ENCODE measurements around the gene U2SURP.
"Not testable (repeated sequence)": the region's sequence is repeated elsewhere in the genome, so short reads cannot be mapped to it uniquely, and the experiment has no call there.

The U2SURP gene

DNA sequence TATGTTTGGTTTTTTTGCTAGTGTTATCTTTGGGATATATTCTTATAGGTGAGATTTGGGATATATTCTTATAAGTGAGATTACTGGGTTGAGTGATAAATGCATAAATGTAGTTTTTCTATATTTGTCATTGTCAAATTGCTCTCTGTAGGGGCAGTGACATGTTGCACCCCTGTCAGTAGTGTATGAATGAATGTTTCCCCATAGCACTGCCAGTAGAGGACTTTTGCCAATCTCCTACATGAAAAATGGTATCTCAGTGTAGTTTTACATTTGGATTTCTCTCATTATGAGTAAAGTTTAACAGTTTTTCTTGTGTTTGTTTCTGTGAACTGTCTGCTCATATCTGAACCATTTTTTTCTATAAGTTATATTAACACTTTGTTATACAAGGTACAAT, 13.6 kb downstream of the U2SURP start:
- DNase-seq (ENCODE audit: low spot score) = no peak

DNA sequence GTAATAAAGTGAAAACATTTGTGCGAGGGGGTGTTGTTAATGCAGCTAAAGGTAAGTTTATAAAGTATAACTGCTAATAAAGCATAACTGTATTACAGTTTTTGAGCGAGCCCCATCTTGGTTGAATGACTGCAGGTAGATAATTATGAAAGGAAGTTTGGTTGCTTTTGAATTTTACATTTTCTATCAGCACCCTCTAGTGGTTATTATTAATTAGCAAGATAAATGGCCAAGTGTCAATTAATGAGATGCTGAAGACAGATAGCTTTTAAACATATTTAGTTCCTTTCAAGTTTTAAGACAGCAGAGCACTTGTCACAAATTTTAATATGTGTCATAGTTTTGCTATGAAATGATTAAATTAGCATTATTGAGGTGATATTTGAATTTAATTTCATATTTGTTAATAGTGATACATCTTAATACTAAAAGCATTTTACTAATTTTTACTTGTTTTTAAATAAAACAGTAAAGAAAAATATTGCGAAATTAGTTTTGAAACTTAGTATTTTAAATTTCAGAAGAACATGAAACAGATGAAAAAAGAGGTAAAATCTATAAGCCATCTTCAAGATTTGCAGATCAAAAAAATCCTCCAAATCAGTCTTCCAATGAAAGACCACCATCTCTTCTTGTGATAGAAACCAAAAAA, 15.1 kb downstream of the U2SURP start:
- no peak for DNase-seq (ENCODE audit: low spot score)

DNA sequence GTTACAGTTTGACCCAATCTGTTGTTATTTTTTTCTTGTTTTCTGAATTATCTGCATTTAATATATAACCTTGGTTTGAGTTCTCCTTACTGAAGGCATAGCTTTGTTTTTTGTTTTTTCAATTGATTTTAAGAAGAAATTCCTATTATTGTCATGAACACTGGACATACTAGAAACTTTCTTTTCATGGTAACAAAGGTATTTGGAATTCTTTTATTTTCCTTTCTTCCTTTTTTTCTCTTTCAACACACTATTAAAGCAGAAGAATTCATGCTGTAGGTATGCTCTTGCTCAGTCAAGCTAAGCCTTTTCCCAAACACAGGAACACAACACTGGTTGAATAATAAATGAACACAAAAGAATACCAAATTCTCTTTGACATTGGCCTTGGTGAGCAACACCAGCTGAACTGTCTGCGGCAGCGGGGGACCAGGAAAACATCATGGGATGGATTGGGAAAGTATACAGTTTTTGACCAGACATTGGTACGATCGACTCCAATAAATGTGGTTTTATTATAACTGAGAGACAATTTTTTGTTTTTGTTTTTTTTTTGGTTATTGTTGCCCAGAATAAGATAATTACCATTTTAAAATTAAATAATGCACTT, 23.1 kb downstream of the U2SURP start:
- DNase-seq (ENCODE audit: low spot score) = no peak

DNA sequence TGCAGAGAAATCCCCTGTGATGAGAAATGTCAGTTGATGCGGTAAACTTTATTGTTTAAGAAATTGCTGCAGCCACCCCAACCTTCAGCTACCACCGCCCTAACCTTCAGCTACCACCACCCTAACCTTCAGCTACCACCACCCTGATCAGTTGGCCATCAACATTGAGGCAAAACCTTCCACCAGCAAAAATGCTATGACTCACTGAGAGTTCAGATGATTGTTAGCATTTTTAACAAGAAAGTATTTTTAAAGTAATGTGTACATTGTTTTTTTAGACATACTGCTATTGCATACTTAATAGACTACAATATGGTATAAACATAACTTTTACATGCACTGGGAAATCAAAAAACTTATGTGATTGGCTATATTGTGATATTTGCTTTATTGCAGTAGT, 30.0 kb downstream of the U2SURP start:
- no peak for DNase-seq (ENCODE audit: low spot score)

DNA sequence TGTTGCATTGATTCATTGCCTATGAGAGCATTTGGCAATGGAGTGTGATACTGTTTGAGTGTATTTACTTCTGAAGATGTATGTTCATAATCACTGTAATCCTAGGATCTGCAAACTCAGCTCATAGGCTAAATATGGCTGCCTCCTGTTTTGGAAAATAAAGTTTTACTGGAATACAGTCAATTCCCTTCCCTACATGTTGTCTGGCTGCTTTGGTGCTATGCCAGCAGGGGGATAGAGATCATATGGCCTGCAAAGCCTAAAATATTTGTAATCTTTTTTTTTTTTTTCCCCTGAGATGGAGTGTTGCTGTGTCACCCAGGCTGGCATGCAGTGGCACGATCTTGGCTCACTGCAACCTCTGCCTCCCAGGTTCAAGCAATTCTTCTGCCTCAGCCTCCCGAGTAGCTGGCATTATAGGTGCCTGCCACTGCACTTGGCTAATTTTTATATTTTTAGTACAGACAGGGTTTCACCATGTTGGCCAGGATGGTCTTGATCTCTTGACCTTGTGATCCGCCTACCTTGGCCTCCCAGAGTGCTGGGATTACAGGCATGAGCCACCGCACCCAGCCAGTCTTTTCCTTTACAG, 30.5 kb downstream of the U2SURP start:
- not testable (repeated sequence) for DNase-seq (ENCODE audit: low spot score)

DNA sequence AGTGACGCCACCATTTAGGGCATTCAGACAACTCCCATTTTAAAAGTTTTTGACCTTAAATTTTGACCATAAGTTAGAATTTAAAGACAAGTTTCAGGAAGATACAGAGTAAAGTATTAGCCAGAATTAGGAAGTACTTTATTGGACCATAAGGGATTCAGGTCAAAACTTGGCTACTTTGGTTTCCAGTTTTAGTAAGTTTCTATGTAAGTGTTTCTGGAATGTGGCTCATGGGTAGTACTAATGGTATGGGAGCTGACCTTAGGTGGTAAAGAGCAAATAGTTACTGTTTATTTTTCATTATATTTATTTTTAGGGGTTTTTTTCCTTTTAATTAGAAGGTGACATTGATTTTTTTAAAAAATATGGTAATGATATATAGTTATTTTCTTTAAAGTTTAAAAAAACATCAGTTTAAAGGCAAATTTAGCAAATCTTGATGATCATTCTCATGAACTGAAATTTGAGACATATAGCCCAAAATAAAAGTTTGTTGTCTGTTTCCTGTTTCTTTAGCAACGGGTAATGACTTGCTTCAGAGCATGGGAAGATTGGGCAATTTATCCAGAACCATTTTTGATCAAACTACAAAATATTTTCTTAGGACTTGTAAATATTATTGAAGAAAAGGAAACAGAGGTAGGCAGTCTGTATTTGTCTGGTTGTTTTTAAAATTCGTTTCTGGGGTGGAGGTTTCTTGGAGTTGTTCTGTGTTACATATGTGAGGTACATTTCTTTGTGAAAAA, 34.3 kb downstream of the U2SURP start:
- DNase-seq (ENCODE audit: low spot score) = no peak

DNA sequence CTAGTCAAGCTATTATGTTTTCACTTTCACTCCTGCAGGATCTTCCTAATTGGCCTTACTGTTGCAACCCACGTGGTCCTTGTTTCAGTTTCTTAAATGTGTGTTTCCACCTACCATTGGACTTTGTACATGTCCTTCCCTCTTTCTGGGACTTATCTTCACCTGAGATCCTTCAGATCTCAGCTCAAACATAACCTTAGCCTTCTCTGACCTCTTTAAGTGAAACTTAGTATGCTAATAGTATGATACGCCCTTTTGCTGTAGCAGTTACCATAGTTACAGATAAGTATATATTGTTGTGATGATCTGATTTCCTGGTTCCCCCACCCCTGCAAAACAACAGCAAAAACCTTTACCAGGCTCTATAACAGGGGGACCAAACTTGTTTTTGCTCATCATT, 35.2 kb downstream of the U2SURP start:
- DNase-seq (ENCODE audit: low spot score) = no peak

DNA sequence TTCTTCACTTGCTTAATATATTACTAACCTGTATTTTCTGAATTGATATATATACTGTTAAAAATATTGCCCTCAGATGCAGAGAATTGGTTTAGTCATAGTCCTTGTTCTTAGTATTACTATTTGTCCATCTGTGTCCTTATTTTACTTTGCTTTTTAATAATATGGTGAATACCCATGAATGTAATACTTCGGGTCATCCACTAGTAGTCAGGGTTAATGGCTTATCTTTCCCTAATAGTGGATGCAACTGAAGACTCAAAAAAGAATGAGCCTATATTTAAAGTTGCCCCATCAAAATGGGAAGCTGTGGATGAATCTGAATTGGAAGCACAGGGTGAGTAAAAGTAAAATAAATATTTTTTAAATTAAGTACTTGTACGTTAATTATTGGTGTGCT, 36.5 kb downstream of the U2SURP start:
- DNase-seq (ENCODE audit: low spot score) = no peak

DNA sequence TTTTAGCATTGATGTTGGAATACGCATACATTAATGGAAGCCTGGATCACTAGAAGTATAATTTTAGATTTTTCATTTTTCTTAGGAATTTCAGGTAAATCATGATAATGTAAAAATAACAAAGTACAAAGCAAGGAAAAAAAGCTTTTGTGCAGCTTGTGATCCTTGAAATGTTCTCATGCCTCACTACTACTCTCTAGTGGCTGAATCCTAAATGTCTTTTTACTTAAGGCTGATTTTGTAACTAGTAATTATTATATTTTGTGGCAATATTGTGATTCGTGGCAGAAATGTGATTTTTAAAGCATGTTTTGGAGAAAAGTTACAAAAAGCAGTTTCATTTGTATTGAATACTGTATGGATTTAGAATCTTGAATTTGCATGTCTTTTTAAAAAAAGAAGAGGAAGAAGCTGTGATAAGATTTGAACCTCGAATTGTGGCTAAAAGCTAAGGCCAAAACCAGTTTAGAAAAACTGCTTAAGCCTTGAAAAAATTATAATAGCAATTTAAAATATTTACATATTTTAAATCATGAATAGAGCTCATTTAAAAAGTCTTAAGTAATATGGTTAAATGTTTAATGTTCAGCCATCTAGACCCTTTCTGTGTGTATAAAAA, 39.0 kb downstream of the U2SURP start:
- no peak for DNase-seq (ENCODE audit: low spot score)

DNA sequence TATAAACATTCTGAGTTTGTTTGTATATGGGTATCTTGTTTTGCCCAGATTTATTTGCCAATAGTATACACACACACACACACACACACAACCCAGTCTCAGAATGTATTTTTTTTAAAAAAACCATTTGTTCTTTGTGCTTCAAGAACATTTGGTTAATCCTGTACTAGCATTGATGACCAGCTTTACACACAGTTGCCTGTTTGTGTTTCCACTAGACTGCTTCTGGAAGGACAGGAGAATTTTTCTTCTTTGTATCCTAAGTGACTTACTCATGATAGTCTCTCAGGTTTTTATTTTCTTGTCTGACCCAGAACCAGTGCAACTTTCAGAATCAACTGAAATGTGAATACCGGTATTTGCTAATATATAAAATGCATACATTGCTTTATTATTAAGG, 40.5 kb downstream of the U2SURP start:
- no peak for DNase-seq (ENCODE audit: low spot score)

DNA sequence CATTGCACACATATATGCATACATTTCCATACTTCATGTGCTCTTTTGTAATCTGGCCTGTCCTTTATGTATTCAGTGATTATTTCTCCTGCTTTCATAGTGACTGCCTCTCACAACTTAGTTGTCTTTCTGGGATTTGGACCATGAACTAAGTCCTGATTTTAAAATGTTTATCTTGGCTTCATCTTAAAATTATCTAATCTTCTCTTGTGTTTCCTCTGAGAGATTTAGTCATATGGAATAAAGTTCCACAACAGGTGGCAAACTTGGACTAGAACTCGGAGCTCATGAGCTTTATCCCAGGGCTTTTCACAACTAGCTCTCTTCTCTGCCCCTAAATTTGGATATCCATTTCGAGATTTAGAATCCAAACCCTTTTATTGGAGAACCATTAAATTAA, 44.3 kb downstream of the U2SURP start:
- DNase-seq (ENCODE audit: low spot score) = no peak

DNA sequence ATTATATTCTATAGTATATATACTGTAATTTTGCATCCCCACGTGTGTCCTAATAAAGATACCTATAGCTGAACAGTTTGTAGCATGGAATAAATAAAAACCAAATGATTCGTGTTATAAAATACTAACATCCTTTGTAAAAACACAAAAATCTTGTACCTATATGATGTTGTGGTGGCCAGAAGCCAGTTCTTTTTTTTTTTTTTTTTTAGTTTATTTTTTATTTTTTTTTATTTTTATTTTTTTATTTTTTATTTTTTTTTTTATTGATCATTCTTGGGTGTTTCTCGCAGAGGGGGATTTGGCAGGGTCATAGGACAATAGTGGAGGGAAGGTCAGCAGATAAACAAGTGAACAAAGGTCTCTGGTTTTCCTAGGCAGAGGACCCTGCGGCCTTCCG, 44.7 kb downstream of the U2SURP start:
- DNase-seq (ENCODE audit: low spot score) = not testable (repeated sequence)

DNA sequence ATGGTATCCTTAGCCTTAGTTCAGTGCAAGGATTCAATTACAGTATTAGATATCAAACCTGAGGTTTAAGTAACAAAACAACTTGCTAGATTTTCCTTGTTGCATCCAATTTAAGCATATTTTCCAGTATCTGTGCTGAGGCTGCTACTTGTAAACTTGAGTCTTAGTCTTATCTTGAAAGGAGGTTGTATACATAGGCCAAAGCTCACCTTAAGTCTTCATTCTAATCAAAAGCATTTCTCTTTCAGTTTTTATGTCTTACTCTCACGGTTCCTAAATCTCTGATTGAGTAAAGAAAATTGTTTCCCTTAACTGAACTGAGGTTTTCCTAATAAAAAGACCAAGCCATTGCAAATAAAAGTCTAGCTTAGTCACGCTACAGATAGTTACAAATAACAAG, 52.6 kb downstream of the U2SURP start:
- no peak for DNase-seq (ENCODE audit: low spot score)

DNA sequence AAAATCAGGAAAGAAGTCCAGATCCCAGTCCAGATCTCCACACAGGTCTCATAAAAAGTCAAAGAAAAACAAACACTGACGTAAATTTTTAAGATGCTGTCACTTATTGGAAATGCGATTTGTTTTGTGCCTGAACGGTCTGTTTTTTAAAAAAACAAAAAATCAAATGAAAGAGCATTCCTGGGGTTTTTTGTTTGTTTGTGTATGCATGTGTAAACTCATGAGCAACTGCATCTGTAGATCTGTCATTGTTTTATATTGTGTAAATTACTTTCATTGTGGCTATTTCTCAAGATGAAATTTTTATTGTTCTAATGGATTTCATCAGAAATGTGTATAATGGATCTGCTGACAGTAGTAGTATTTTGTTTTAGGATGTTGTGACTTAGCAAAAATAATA, 55.0 kb downstream of the U2SURP start:
- no peak for DNase-seq (ENCODE audit: low spot score)

DNA sequence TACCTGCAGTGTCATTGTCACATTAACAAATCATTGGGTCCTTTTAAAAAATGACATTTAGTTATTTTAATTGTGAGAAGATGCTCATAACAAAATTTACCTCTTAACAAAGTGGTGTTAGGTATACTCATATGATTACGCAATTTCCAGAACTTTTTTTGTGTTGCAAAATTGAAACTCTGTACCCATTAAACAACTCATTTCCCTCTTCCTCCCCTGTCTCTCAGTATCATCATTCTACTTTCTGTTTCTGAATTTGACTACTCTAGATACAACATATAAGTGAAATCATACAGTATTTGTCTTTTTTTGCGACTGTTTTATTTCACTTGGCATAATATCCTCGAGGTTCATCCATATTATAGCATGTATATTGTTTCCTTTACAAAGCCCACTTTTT, 59.5 kb downstream of the U2SURP start:
- DNase-seq (ENCODE audit: low spot score) = no peak

DNA sequence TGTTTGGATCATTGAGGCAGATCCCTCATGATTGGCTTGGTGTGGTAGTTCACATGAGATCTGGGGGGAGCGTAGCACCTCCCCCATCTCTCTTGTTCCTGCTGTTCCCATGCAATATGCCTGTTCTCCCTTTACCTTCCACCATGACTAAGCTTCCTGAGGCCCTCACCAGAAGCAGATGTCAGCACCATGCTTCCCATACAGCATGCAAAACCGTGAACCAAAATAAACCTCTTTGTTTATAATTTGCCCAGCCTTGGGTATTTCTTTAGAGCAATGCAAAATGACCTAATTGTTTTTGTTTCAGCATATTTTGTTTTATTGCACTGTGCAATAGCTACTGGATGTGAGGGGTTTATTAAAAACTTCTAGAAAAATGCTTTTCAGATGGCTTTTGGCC, 61.6 kb downstream of the U2SURP start:
- DNase-seq (ENCODE audit: low spot score) = no peak

DNA sequence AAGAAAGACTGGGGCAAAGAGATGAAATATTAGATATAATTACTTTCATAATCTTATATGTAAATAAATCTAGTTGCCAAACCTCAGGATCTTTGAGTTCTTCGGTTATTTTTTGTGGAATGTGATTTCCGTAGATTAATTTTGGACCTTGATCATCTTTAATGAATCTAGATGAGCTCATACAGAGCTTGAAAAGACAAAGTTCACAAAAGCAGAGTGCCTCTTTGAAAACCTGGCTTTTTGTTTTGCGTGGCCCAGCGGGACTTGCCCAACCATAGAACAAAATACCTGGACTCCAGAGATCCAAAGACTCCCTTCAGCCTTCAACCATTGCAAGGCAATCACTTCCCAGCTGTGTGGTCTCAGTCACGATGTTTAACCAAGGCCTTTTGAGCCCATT, 63.4 kb downstream of the U2SURP start:
- no peak for DNase-seq (ENCODE audit: low spot score)

DNA sequence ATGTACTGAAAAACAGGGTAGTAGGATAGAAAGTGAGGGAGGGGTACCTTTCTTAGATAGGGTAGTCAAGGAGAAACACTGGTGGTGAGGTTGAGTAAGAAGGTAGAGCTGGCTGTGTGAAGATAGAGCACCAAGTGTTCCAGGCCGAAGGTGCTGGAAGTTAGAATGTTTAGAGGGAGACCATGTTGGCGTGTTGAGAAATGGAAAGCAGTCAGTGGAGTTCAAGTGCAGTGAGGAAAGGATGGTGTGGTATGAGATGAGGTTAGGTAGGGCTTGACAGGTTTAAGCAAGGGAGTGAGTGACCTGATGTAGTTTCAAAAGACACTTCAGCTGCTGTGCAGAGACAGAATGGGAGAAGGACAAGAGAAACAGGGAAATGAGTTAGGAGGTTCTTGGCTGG, 64.0 kb downstream of the U2SURP start:
- DNase-seq (ENCODE audit: low spot score) = no peak

DNA sequence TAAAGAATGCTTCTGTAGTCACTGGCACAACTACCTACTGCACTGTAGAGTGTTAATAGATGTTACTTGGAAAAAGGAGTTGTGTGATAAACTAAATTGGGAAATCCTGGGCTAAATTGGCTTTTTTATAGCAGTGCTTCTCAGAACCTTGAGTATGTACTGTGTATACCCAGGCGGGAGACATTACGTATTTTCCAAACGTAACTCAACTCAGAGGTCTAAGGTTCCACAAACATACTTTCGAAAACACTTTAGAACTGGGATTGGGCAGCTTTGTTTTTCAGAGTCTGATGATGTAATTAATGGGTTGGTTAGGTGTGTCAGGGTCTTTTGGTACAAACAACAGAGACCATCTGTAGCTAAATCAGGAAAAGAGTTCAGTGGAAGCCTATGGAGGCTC, 64.7 kb downstream of the U2SURP start:
- no peak for DNase-seq (ENCODE audit: low spot score)

DNA sequence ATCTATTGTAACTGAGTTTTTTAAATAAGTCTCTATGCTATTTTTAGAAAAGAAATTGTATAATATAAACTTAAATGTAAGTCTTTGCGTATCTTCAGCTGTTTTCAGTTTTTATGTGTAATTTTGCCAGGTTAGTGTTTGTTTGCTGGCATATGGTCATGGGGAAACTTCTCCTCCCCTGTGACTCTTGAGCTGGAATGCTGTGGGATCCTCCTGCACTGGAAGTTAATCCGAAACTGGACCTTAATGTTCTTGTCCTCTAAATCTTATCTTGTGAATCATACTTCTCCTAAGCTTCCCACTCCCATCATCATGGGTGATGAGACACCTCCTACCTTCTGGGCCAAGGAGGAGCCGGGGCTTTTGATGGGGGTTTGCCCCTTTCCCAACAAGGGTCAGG, 65.8 kb downstream of the U2SURP start:
- no peak for DNase-seq (ENCODE audit: low spot score)

DNA sequence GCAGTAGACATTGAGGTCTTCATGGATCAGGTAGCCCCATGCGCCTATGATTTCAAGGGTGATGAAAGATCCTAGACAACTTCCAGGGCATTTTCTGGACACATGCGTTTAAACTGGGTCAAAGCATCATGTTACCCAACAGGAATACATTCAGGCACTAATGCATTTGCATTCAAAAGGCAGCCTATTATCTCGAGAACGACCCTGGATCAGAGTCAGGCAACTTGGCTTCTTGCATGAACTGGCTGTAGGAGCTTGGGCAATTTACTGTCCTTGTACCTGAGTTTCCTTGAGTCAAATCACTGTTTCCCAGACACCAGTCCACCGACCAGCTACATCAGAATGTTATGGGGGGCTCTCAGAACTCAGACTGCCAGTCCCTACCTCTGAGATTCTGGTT, 66.7 kb downstream of the U2SURP start:
- DNase-seq (ENCODE audit: low spot score) = no peak

DNA sequence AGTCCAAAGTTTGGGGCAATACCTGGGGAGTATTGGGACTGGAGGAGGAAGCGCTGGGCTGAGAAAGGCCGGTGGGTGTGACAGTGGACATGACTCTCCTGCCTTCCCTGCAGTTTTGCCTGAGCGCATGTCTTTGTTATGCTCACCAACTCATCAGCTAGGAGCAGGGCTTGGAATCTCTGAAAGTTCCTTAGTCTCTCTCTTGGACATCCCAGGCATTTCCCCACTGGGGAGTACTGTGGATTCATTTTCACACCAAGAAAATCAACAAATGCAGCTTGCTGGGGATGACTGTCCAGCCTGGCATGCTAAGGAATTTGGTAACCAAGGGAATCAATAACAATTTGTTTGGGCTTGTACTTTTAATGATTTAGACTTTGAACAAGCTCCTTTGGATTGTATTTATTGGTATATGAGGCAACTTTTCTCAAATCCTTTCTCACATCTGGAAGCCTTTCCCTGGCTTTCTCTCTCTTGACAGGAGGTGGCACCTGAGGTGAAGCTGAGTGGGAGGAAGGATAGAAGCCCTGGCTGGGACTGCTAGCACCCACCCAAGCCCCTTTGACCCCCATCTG, 69.7 kb downstream of the U2SURP start:
- DNase-seq (ENCODE audit: low spot score) = no peak

Measured in HuH-7.5 (cell line).